ENCODE measurements around the gene LEMD2.

Gene LEMD2

DNA sequence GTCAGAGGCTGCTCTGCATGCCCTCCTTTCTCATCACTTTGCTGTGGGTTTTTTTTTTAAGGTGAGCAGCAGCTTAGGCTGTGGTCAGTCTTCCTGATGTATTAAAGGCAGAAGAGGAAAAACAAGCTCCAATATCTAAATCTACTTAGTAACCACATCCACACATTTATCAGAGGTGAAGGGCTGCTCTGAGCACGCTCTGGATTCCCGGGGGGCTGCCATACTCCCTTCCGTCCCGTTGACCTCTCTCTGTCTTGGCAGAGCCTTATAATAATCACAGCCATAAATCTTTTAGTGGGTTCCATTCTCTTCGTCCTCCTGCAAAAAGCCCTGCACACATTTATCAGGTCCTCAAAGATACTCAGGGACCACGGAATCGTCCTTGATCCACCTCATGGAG, 2.7 kb upstream of the LEMD2 start:
- Histone ChIP-seq H3K4me3 (no peak overlapping the region), H3K27ac (no peak overlapping the region)
- TF ChIP-seq, protein P1, sequence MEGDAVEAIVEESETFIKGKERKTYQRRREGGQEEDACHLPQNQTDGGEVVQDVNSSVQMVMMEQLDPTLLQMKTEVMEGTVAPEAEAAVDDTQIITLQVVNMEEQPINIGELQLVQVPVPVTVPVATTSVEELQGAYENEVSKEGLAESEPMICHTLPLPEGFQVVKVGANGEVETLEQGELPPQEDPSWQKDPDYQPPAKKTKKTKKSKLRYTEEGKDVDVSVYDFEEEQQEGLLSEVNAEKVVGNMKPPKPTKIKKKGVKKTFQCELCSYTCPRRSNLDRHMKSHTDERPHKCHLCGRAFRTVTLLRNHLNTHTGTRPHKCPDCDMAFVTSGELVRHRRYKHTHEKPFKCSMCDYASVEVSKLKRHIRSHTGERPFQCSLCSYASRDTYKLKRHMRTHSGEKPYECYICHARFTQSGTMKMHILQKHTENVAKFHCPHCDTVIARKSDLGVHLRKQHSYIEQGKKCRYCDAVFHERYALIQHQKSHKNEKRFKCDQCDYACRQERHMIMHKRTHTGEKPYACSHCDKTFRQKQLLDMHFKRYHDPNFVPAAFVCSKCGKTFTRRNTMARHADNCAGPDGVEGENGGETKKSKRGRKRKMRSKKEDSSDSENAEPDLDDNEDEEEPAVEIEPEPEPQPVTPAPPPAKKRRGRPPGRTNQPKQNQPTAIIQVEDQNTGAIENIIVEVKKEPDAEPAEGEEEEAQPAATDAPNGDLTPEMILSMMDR (IDR thresholded peaks at IDR 0.05): no peak
- DNase-seq (ENCODE audit: low spot score): no peak

DNA sequence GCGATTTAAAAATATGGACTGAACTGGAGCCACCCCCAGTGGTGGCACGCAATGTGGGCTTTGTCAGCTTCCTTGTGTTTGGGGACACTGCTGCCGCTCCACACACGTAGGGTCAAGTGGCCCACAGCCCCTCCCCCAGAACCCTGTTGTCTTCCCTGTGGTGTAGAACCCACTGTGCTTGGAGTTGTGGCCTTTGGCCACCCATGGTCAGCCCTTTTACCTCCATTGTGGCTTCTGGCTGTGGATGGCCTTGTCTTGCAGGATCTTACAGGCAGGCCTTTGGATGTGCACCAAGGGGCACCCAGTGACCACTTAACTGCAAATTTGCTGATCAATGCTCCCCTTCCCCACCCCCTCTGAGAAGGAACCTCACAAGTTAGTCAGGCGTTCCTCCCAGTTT, 2.0 kb upstream of the LEMD2 start:
- no peak for DNase-seq (ENCODE audit: low spot score)
- TF ChIP-seq, protein P1 (IDR thresholded peaks at IDR 0.05): no peak
- Histone ChIP-seq H3K4me3 (no peak overlapping the region), H3K27ac (no peak overlapping the region)

DNA sequence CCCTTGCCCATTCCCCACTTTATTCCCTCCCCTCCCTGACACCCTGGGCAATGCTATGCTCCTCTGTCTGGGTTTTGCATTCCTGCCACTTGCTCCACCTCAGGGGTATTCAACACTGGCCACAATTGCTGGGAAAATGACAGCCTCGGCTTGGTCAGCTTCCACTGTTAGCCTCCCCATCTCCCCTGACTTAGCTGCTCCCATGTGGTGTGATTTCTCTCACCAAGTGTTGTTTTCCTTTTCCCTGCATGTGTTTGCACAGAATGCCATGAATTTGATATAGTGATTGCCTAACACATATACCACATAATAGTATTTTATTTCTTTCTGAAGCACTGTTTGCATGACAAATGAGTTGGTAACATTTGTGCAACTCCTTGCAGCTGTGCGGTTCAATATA, 1.4 kb upstream of the LEMD2 start:
- TF ChIP-seq, protein P1 (IDR thresholded peaks at IDR 0.05): no peak
- Histone ChIP-seq H3K4me3 (no peak overlapping the region), H3K27ac (no peak overlapping the region)
- DNase-seq (ENCODE audit: low spot score): no peak

DNA sequence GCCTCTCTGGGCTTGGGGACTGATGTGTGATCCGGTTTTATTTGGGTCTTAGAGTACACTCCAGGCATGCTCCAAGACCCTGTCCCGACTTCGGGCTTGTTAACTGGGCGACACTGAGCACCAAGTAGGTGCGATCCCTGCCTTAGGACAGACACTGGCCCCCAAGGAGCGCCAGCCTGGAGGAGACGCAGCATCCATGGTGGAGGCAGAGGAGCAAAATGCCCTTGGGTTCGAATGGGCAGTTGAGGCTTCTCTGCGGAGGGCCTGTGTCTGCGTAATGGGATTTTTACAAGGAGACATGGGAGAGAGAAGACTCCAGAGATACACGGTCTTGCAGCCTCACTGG, 593 bp upstream of the LEMD2 start:
- no peak for DNase-seq (ENCODE audit: low spot score)
- Histone ChIP-seq H3K4me3 (peak overlapping the region; percentile 91), H3K27ac (peak overlapping the region; percentile 98)
- TF ChIP-seq, protein P1 (IDR thresholded peaks at IDR 0.05): no peak

DNA sequence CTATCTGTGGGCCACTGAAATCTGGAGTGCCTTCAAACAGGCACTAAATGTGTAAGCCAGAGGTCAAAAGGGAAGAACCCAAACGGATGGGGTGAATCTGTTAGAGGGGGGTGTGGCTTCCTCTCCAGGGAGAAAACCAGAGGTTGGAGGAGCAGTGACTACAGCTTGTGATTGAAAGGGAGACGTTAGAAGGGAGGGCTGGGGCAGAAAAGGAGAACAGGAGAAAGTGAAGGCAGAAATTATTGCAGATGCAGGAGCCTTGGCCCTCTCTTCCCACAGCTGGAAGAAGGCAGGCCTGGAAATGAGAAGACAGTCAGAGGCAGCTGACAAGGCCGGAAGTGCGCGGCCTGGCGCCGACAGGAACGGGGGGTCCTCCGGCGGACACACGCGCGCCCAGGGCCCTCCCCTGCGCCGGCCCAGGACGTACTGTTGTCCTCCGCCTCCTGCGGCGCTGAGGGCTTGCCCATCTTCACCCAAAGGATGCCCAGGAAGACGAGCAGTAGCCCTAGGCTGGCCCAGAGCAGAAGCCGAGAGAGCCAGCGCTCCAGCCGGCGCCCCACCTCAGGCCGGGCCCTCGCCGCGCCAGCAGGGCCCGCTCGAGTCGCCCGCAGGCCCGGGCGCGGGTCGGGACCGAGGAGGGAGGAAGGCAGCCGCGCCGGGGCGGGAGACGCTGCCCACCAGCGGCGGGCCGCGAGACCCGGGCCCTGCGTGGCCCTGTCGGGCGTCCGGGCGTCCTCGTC, 806 bp downstream of the LEMD2 start:
- TF ChIP-seq, protein P1 (IDR thresholded peaks at IDR 0.05): no peak
- peak; percentile 84 for DNase-seq (ENCODE audit: low spot score)
- H3K27ac ChIP-seq: peak overlapping the region; percentile 98
- peak overlapping the region; percentile 91 for H3K4me3 ChIP-seq

DNA sequence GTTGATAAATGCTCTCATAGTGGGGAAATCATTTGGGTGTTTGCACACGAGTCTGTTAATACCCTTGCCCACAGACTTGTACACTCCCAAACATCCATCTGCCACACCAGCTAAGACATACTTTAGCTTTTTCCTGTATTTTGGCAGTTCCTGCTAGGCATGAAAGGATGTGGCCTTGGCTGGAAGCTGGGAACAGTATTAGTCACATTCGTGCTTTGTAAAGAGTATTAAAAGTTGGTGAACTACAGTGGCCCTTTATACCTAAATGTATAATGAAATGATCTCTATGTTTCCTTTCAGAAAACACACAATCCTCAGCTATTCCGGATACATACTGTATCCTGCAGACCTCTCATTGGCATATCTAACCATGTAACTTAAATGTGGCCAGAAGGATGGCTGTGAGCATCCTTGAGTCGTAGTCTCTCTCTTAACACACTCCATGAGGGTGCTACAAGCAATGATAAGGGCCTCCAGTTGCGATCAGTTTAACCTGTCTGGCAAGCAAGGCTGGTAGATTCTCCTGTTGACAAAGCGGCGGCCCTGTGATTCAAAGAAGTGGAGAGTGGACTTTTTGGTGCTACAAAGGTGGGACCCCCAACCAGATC, 1.5 kb downstream of the LEMD2 start:
- TF ChIP-seq, protein P1 (IDR thresholded peaks at IDR 0.05): no peak
- Histone ChIP-seq H3K4me3 (peak overlapping the region; percentile 91), H3K27ac (peak overlapping the region; percentile 98)
- no peak for DNase-seq (ENCODE audit: low spot score)

DNA sequence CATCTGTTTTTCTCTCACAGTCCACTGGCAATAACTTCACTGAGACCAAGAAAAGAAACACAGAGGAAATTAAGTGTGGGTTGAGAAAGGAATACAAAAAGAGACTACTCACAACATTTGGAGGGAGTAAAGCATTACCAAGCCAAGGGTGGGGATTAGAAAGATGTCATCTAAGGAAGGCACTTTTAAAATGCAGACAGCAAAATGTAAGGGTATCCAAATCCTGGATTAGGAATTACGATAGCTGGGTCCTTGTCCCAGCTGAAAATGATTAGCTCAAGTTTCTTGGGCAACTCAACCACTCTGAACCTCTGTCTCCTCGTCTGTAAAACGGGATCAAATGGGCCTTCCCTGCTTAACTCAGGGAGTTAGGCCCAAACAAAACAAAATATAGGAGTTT, 2.2 kb downstream of the LEMD2 start:
- no peak for DNase-seq (ENCODE audit: low spot score)
- Histone ChIP-seq H3K4me3 (peak overlapping the region; percentile 91), H3K27ac (peak overlapping the region in 1 of 2 donors; percentile 98)
- TF ChIP-seq, protein P1 (IDR thresholded peaks at IDR 0.05): no peak

All from coronary artery (tissue), 2 donors.